Mesothelial cell of epicardium (in vitro differentiated cells): Measurements from ENCODE around the gene COPRS. TPM values are rescaled to one million over a fixed set of nuclear protein-coding genes. Genes with fewer than 3 reads are reported as not detected.
"Not testable (repeated sequence)": the region's sequence is repeated elsewhere in the genome, so short reads cannot be mapped to it uniquely, and the experiment has no call there.

Experiments
- DNase-seq, 2 experiments: peaks; one replicate each; pipeline ENCODE4 v3.0.0; 2021; ENCODE audit warnings: low spot score in 2 of 2; ENCODE audit not compliant: unreplicated experiment in 2 of 2
- H3K27ac Mint-ChIP-seq: 2 replicates; pipeline ENCODE4 v1.8.0; 2021; ENCODE audit warnings: mixed read lengths
- H3K27me3 Mint-ChIP-seq: 2 replicates; pipeline ENCODE4 v1.8.0; 2021; ENCODE audit warnings: low read depth, mixed read lengths
- H3K36me3 Mint-ChIP-seq: 2 replicates; pipeline ENCODE4 v1.8.0; 2021; ENCODE audit warnings: mixed read lengths
- H3K4me1 Mint-ChIP-seq: 2 replicates; pipeline ENCODE4 v1.8.0; 2021; ENCODE audit warnings: mixed read lengths
- H3K4me3 Mint-ChIP-seq: 2 replicates; pipeline ENCODE4 v1.8.0; 2021; ENCODE audit warnings: mild to moderate bottlenecking, moderate library complexity, mixed read lengths
- H3K9me3 Mint-ChIP-seq: 2 replicates; pipeline ENCODE4 v1.8.0; 2021; ENCODE audit warnings: mixed read lengths
- total RNA-seq: library from RNA; stranded (reverse); gene quantifications from 3 replicates; pipeline ENCODE4 v1.2.1, GENCODE V29; 2021
- TF ChIP-seq, protein P1 (sequence below): fragments of 200-600 bp; sonication (generic); IDR thresholded peaks from one replicate; pipeline ENCODE4 v1.5.0; 2021; ENCODE audit warnings: antibody characterized with exemption; ENCODE audit not compliant: unreplicated experiment

COPRS gene
- total RNA-seq, 1 donor from 2014 or later: 28.4 TPM

DNA sequence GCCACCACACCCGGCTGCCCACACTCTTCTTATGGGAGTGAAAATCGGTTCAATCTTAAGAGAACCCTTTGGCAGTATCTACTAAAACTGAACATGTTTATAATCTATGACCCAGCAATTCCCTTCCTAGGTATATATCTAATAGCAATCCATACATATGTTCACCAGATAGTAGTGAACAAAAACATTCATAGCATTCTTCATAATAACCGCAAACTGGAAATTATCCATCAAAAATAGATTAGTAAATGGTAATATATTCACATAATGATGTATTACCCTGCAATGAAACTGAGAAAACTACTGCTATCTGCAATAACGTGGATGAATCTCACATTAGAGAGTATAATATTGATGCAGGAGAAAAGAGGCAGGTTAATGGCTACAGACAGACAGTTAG, 23.1 kb downstream of the COPRS start:
- TF ChIP-seq, protein P1, sequence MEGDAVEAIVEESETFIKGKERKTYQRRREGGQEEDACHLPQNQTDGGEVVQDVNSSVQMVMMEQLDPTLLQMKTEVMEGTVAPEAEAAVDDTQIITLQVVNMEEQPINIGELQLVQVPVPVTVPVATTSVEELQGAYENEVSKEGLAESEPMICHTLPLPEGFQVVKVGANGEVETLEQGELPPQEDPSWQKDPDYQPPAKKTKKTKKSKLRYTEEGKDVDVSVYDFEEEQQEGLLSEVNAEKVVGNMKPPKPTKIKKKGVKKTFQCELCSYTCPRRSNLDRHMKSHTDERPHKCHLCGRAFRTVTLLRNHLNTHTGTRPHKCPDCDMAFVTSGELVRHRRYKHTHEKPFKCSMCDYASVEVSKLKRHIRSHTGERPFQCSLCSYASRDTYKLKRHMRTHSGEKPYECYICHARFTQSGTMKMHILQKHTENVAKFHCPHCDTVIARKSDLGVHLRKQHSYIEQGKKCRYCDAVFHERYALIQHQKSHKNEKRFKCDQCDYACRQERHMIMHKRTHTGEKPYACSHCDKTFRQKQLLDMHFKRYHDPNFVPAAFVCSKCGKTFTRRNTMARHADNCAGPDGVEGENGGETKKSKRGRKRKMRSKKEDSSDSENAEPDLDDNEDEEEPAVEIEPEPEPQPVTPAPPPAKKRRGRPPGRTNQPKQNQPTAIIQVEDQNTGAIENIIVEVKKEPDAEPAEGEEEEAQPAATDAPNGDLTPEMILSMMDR: no peak
- peaks cover 8% of the 10 kb centered on the region for H3K27me3 Mint-ChIP-seq
- no peaks in the 10 kb centered on the region for H3K4me1 Mint-ChIP-seq
- no peak overlapping the region for H3K27ac Mint-ChIP-seq
- no peaks in the 10 kb centered on the region for H3K36me3 Mint-ChIP-seq
- DNase-seq: no peak
- peaks cover 3% of the 10 kb centered on the region for H3K9me3 Mint-ChIP-seq
- no peak overlapping the region for H3K4me3 Mint-ChIP-seq

DNA sequence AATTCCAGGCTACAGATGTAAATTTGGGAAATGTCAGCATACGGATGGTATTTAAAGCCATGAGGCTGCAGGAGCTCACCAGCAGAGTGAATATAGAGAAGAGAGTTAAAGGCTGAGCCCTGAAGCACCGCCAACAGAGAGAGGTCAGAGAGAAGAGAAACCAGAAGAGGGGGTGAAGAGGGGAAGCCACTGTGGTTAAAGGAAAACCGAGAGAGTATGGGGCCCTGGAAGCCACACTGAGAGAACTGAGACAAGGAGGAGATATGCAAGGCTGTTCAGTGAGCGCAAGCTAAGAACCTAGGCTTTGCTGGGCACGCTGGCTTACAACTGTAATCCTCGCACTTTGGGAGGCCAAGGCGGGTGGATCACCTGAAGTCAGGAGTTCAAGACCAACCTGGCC, 24.6 kb downstream of the COPRS start:
- Mint-ChIP-seq H3K27ac (no peak overlapping the region), H3K4me3 (no peak overlapping the region), H3K4me1 (no peaks in the 10 kb centered on the region), H3K36me3 (no peaks in the 10 kb centered on the region), H3K9me3 (peaks cover 3% of the 10 kb centered on the region), H3K27me3 (peaks cover 3% of the 10 kb centered on the region)
- TF ChIP-seq, protein P1: no peak
- no peak for DNase-seq

DNA sequence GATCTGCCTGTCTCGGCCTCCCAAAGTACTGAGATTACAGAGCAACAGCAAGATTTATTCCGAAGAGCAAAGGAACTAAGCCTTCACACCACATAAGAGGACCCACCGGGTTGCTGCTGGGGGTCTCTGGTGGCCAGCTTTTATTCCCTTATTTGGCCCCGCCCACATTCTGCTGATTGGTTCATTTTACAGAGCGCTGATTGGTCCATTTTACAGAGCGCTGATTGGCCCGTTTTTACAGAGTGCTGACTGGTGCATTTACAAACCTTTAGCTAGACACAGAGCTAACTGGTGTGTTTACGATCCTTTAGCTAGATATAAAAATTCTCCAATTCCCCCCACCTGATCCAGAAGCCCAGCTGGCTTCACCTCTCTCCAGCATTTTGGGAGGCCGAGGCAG, 26.3 kb downstream of the COPRS start:
- Mint-ChIP-seq H3K27ac (no peak overlapping the region), H3K36me3 (no peaks in the 10 kb centered on the region), H3K4me1 (no peaks in the 10 kb centered on the region), H3K27me3 (peaks cover 3% of the 10 kb centered on the region), H3K4me3 (no peak overlapping the region), H3K9me3 (peaks cover 3% of the 10 kb centered on the region)
- TF ChIP-seq, protein P1: no peak
- no peak for DNase-seq

DNA sequence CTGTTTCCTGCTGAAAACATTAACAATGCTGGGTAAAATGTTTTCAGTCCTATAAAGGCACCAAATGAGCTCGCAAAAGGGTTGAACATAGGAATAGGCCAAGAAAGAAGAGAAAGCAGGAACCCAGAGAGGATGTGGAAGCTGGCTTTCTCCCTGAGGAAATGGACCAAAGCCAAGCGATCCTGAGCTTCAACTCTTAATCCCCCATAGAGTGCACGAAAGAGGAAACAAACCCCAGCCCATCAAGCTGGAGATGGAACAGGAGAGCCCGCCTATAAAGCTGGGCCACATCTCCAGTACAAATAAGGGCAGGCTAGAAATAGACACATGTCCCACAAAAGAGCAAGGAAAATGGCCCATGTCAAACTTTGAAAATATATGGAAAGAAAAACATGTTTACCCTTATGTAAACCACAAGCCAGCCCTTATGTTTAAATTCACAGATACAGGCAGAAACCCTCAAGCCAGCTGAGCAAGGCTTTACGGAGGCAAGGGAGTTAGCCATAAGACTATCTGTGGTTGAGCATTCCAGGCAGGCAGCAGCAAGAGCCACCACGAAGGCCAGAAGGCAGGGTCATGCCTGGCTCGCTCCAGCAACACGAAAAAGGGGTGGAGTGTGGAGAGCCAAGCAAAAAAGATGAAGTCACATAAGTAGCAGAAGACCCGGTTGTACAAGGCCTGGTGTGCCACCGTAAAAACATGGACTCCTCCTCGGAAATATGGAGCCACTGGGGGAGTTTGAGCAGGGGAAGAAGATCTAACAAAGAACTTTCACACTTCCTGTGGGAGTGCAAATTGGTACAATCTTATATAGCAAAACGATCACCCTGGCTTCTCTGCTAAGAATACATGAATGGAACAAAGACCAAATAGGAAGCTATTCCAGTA, 27.8 kb downstream of the COPRS start:
- Mint-ChIP-seq H3K27ac (no peak overlapping the region), H3K36me3 (no peaks in the 10 kb centered on the region), H3K9me3 (peaks cover 3% of the 10 kb centered on the region), H3K27me3 (peaks cover 3% of the 10 kb centered on the region), H3K4me1 (no peaks in the 10 kb centered on the region), H3K4me3 (no peak overlapping the region)
- no peak for DNase-seq
- TF ChIP-seq, protein P1: no peak

DNA sequence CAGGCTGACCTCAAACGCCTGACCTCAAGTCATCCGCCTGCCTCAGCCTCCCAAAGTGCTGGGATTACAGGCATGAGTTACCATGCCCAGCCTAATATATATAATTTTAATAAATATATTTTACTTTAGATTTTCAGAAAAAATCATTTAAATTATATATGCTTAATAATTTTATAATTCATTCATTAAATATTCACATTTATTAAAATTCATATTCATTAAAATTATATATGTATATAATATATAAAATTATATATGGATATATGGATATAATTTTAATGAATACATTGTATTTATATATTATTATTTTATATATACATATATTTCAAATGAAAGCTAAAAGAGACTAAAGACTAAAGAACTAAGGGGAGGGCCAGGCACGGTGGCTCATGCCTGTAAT, 29.4 kb downstream of the COPRS start:
- Mint-ChIP-seq H3K27ac (no peak overlapping the region), H3K36me3 (no peaks in the 10 kb centered on the region), H3K27me3 (peaks cover 3% of the 10 kb centered on the region), H3K9me3 (peaks cover 3% of the 10 kb centered on the region), H3K4me3 (no peak overlapping the region), H3K4me1 (no peaks in the 10 kb centered on the region)
- DNase-seq: no peak
- TF ChIP-seq, protein P1: no peak

DNA sequence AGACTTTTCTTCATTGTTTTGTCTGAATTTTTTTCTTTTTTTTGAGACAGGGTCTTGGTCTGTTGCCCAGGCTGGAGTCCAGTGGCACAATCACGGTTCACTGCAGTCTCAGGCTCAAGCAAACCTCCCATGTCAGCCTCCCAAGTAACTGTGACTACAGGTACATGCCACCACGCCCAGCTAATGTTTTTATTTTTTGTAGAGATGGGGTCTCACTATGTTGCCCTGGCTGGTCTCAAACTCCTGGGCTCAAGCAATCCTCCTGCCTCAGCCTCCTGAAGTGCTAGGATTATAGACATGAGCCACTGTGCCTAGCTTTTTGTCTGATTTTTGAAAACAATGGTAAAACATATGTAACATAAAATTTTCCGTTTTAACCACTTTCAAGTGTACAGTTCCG, 30.1 kb downstream of the COPRS start:
- not testable (repeated sequence) for H3K4me3 Mint-ChIP-seq, H3K4me1 Mint-ChIP-seq, H3K27ac Mint-ChIP-seq, H3K9me3 Mint-ChIP-seq, H3K27me3 Mint-ChIP-seq, DNase-seq, H3K36me3 Mint-ChIP-seq
